AG09319 (cell line): ENCODE measurements around the gene SASH3.
"Not testable (repeated sequence)": the region's sequence is repeated elsewhere in the genome, so short reads cannot be mapped to it uniquely, and the experiment has no call there.

ENCODE experiments used
- DNase-seq: peaks from one replicate; pipeline ENCODE4 v3.0.0-alpha.2; 2010; ENCODE audit warnings: low read depth; ENCODE audit errors: extremely low read depth
- TF ChIP-seq, protein P1 (sequence below): IDR thresholded peaks from 2 replicates; pipeline ENCODE4 v1.5.1; 2011; ENCODE audit warnings: low read depth, mild to moderate bottlenecking, inconsistent platforms, low read length, moderate library complexity

Gene SASH3

DNA sequence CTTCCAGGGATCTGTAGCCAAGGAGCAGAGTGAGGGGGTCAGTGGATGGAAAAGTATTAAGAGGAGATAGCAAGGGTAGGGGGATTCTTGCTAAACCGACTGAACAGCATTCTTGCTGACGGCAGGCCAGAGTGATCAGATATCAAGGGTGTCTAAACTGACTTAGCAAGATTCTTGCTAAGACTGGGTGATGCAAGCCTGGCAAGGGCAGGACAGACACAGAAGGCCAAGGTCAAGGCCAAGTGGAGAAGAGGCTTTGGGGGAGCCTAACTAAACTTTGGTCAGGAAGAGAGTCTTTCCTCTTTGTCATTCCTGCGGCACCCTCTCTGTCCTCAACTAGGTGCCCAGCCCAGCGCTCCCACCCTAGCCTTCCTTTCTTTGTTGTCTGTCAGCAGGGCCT lies 40.2 kb upstream of the SASH3 start:
- no peak for DNase-seq
- TF ChIP-seq, protein P1, sequence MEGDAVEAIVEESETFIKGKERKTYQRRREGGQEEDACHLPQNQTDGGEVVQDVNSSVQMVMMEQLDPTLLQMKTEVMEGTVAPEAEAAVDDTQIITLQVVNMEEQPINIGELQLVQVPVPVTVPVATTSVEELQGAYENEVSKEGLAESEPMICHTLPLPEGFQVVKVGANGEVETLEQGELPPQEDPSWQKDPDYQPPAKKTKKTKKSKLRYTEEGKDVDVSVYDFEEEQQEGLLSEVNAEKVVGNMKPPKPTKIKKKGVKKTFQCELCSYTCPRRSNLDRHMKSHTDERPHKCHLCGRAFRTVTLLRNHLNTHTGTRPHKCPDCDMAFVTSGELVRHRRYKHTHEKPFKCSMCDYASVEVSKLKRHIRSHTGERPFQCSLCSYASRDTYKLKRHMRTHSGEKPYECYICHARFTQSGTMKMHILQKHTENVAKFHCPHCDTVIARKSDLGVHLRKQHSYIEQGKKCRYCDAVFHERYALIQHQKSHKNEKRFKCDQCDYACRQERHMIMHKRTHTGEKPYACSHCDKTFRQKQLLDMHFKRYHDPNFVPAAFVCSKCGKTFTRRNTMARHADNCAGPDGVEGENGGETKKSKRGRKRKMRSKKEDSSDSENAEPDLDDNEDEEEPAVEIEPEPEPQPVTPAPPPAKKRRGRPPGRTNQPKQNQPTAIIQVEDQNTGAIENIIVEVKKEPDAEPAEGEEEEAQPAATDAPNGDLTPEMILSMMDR = no peak

DNA sequence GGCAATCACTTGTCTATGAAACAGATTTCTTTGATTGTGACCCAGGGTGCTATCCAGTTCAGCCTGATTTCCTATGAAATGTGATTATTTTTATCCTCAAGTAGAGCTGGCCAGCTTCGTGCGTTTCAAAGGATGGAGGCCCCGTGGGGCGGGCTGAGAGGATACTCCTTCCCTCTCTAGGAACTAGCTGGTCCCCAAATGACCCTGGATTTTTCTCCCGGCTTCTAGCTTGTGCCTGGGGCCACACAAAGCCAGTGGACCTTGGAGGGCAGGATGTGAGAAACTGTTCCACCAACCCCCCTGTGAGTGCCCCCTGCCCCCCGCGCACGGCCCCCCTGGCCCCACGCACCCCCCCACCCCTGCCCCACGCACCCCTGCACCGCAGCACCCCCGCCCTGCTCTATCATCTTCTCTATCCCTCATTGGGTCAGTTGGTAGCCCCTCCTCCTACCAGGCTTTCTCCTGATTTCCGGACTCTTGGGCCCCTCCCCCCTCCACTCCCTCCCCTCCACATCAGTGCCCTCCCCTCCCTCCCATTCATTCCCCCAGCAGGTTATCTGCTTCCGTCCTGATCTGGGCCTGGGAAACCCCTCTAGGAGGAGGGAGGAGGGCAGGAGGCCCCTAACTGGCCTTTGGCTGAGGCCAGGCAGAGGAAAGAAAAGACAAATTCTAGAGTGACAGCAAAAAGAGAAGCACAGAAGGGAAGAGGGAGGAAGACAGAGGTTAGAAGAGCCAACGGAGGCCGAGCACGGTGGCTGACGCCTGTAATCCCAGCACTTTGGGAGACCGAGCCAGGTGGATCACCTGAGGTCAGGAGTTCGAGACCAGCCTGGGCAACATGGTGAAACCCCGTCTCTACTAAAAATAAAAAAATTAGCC lies 37.6 kb upstream of the SASH3 start:
- no peak for DNase-seq
- TF ChIP-seq, protein P1 = no peak

DNA sequence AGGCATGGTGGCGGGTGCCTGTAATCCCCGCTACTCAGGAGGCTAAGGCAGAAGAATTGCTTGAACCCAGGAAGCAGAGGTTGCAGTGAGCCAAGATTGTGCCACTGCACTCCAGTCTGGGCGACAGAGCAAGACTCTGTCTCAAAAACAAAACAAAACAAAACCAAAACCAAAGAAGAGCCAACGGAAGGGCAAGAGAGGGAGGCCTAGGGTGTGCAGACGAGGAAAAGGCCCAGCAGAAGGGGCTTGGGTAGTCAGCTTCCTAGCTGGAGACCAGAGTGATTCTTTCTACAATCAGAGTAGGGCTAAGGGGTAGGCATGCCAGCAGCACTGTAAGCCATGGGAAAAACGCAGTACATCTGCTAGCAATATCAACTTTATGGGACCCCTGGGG lies 37.0 kb upstream of the SASH3 start:
- not testable (repeated sequence) for DNase-seq

DNA sequence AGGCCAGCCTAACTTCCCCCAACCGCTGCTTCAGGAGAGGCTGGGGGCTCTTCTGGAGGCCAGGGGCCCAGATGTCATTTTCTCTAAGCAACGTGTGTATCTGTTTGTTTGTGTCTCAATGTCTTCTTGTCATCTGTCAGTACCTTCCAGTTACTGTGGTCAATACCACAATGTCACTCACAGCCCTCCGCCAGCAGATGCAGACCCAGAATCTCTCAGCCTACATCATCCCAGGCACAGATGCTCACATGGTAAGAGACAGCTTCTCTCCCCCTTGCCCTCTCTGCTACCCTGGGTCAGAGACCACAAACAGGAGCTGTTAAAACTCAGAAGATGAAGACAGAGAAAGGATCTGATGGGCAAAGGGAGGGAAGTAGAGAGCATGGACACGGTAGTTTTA lies 35.9 kb upstream of the SASH3 start:
- DNase-seq = no peak
- TF ChIP-seq, protein P1 = no peak

DNA sequence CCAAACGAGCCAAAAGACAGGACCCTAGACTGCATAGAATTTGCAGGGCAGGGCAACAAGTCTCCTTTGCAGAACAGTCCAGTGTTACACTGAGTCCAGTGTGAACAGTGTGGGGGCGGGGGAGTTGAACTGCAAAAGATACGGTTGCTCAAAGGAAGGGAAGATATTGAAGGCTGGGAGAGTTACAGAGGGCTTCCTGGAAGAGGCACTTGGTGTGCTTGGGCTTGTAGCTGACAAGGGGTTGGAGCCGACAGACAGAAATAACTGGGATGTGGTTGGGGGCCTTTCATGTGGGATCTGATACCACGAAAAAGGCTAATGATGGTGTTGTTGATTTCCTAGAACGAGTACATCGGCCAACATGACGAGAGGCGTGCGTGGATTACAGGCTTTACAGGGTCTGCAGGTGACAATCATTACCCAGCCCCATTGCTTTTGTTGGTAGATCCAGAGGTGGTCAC lies 34.9 kb upstream of the SASH3 start:
- TF ChIP-seq, protein P1 = no peak
- no peak for DNase-seq

DNA sequence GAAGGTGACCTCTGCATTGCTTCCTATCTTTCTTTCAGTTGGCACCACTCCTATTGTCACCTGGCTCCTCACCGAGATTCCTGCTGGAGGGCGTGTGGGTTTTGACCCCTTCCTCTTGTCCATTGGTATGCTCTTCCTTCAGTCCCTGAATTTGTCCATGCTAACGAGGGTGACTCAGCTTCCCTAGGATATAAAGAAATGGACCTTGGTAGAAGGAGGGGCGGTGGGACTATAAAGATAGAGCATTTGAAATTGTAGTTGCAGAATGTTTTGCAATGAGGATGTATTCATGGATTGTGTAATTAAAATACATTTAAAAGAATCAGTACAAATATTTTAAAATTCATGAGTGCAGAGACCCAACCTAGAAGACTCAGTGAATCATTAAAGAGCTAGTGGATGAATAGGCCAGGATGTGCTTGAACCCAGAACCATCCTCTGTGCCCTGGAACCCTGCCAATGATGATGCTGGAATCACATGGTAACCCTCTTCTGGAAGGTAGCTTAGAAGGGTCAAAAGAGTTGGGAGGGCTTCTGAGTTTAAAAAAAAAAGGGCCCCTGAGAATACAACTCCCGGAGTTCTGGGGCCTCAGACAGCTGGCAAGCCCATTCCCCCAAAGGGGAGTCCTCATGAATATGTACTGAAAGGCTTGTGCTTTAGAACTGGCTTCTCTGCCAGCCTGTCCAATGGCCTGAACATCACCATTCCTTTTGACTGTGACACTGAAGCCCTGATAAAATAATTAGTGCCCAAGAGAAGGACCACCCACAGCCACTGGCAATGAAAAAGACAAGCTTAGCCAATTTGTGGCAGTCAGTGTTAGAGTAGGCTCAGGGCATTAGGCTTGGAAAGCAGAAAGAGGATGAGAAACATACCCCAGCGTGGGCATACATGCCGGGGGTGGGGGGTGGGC lies 32.9 kb upstream of the SASH3 start:
- DNase-seq = no peak
- TF ChIP-seq, protein P1 = no peak

DNA sequence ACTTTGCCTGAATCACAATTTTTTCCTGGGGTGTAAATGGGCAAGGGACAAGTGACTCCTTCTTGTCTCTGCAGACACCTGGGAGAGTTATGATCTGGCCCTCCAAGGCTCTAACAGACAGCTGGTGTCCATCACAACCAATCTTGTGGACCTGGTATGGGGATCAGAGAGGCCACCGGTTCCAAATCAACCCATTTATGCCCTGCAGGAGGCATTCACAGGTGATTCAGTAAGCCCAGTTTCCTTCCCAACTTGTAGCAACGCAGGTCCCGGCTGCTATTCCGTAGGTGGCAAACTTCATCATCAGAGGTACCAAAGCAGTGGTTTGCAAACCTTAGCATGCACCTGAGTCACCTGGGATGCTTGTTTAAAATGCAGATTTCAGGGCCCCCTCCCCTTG lies 32.2 kb upstream of the SASH3 start:
- TF ChIP-seq, protein P1 = no peak

More for the DNA sequence above, 32.2 kb upstream of the SASH3 start:
- no peak for DNase-seq
